ENCODE measurements around the gene SPPL2B.
"Not testable (repeated sequence)": the region's sequence is repeated elsewhere in the genome, so short reads cannot be mapped to it uniquely, and the experiment has no call there.

Gene SPPL2B

DNA sequence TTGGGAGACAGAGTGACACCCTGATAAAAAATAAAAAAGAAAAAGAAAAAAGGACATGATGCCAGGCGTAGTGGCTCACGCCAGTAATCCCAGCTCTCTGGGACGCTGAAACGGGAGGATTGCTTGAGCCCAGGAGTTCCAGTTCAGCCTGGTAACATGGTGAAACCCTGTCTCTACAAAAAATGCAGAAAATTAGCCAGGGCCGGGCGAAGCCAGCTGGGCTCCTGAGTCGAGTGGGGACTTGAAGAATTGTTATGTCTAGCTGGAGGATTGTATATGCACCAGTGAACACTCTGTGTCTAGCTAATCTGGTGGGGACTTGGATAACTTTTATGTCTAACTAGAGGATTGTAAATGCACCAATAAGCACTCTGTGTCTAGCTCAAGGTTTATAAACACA, 63.9 kb downstream of the SPPL2B start:
- Histone ChIP-seq H3K27me3 (ENCODE audit: low read depth) (no peaks in the 10 kb centered on the region), H3K9me3 (peaks cover 3% of the 10 kb centered on the region; the same call in 1 of the 2 replicates), H3K36me3 (replicated peaks) (no peaks in the 10 kb centered on the region), H3K4me3 (no peak overlapping the region), H3K4me1 (no peaks in the 10 kb centered on the region)
- no peak for DNase-seq (ENCODE audit: low spot score in 2 of 2)
- in situ Hi-C loops (cut with MboI; ENCODE audit: low sequenced_read_pairs): no loop called here

DNA sequence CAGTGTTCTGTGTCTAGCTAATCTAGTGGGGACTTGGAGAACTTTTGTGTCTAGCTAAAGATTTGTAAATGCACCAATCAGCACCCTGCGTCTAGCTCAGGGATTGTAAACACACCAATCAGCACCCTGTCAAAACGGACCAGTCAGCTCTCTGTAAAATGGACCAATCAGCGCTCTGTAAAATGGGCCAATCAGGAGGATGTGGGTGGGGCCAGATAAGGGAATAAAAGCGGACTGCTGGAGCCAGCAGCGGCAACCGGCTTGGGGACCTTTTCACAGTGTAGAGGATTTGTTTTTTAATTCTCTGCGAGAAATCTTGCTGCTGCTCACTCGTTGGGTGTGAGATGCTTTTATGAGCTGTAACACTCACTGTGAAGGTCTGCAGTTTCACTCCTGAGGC, 64.4 kb downstream of the SPPL2B start:
- H3K27me3 ChIP-seq (ENCODE audit: low read depth); H3K9me3 ChIP-seq; H3K4me3 ChIP-seq; in situ Hi-C loops (cut with MboI; ENCODE audit: low sequenced_read_pairs); H3K36me3 ChIP-seq (replicated peaks); H3K4me1 ChIP-seq: not testable (repeated sequence)
- DNase-seq (ENCODE audit: low spot score in 2 of 2): peak in 1 of 2 experiments; percentile 46

DNA sequence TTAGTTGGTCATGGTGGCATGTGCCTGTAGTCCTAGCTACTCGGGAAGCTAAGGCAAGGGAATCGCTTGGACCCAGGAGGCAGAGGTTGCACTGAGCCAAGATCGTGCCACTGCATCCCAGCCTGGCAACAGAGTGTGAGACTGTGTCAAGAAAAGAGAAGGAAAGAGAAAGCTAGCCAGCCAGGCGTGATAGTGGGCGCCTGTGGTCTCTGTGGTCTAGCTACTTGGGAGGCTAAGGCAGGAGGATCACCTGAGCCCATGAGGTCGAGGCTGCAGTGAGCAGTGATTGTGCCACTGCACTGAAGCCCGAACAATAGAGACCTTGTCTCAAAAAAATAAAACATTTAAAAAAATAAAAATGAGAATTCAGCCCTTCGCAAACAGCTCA, 65.6 kb downstream of the SPPL2B start:
- no peaks in the 10 kb centered on the region for H3K36me3 ChIP-seq (replicated peaks)
- peaks cover 3% of the 10 kb centered on the region; the same call in 1 of the 2 replicates for H3K9me3 ChIP-seq
- in situ Hi-C loops (cut with MboI; ENCODE audit: low sequenced_read_pairs): no loop called here
- no peaks in the 10 kb centered on the region for H3K4me1 ChIP-seq
- no peaks in the 10 kb centered on the region for H3K27me3 ChIP-seq (ENCODE audit: low read depth)
- DNase-seq (ENCODE audit: low spot score in 2 of 2): no peak
- H3K4me3 ChIP-seq: no peak overlapping the region

DNA sequence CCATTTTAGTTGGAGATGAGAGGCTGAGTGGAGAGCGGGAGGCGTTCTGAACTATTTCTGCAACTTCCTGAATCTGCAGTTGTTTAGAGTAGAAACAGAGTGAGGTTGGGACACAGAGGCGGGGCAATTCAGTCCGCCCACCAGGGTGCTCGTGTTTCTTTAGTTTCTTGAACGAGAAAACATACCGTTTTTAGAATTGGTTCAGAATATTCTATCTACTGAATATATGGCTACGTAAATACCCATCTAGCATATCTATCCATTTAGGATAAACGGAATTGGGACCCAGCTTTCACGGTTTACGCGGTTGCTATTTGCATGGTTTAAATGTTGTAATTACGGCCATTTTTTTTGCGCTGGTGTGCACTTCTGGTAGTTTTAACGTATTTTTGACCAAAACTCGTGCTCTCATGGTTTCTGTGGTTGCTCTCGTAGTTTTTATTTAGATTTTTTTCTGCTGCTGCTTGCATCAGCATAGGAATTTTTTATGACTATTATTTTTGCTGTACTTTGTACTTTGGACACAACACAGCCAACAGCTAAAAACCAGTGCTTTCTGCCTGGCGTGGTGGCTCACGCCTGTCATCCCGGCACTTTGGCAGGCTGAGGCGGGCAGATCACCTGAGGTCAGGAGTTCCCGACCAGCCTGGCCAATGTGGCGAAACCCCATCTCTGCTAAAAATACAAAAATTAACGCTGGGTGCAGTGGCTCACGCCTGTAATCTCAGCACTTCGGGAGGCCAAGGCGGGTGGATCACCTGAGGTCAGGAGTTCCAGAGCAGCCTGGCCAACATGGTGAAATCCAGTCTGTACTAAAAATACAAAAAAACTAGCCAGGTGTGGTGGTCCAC, 66.2 kb downstream of the SPPL2B start:
- H3K36me3 ChIP-seq (replicated peaks): no peaks in the 10 kb centered on the region
- H3K4me1 ChIP-seq: no peaks in the 10 kb centered on the region
- no peak overlapping the region for H3K4me3 ChIP-seq
- peaks cover 3% of the 10 kb centered on the region; the same call in 1 of the 2 replicates for H3K9me3 ChIP-seq
- in situ Hi-C loops (cut with MboI; ENCODE audit: low sequenced_read_pairs): no loop called here
- H3K27me3 ChIP-seq (ENCODE audit: low read depth): no peaks in the 10 kb centered on the region
- DNase-seq (ENCODE audit: low spot score in 2 of 2): no peak

DNA sequence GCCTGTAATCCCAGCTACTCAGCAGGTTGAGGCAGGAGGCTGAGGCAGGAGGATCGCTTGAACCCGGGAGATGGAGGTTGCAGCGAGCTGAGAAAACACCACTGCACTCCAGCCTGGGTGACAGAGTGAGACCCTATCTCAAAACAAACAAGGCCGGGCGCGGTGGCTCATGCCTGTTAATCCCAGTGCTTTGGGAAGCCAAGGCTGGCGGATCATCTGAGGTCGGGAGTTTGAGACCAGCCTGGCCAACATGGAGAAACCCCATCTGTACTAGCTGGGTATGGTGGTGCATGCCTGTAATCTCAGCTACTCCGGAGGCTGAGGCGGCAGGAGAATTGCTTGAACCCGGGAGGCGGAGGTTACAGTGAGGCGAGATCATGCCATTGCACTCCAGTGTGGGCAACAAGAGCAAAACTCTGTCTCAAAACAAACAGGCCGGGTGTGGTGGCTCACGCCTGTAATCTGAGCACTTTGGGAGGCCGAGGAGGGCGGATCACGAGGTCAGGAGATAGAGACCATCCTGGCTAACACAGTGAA, 66.9 kb downstream of the SPPL2B start:
- H3K36me3 ChIP-seq (replicated peaks); H3K27me3 ChIP-seq (ENCODE audit: low read depth); DNase-seq (ENCODE audit: low spot score in 2 of 2); in situ Hi-C loops (cut with MboI; ENCODE audit: low sequenced_read_pairs); H3K4me3 ChIP-seq; H3K9me3 ChIP-seq; H3K4me1 ChIP-seq: not testable (repeated sequence)

DNA sequence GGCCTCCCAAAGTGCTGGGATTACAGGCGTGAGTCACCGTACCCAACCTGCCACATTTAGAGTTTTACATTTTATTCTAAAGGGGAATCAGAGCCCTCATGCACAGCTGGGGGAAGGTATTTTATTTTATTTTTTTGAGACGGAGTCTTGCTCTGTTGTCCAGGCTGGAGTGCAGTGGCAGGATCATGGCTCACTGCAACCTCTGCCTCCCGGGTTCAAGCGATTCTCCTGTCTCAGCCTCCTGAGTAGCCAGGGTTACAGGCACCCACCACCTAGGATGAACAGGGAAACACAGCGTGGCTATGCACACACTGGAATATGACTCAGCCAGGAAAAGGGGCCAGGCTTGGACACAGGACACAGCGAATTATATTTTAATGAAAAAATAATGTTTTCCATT, 68.7 kb downstream of the SPPL2B start:
- in situ Hi-C loops (cut with MboI; ENCODE audit: low sequenced_read_pairs); H3K27me3 ChIP-seq (ENCODE audit: low read depth); H3K4me3 ChIP-seq; H3K9me3 ChIP-seq; H3K4me1 ChIP-seq; H3K36me3 ChIP-seq (replicated peaks); DNase-seq (ENCODE audit: low spot score in 2 of 2): not testable (repeated sequence)

DNA sequence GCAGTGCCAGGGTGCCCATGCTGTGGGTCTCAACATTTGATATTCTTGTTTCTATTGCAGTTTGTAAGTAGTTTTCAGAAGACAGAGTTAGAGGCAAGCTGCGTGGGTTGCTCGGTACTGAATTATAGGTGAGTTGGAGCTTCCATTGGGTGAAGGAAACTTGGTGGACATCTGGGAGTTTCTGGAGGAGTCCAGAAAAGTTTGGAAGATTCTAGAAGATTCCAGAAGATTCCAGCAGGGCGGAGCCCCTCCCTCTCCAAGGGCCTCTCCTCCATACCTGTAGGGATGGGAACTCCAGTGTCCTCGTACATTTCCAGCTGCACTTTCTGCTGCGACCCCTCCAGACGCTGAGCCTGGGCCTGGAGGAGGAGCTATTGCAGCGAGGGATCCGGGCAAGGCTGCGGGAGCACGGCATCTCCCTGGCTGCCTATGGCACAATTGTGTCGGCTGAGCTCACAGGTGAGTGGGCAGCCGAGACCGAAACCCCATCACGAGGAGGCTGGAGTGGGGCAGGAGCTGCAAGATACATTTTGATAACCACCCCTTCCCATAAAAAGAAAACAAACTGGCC, 70.3 kb downstream of the SPPL2B start:
- Histone ChIP-seq H3K36me3 (replicated peaks) (no peaks in the 10 kb centered on the region), H3K9me3 (no peaks in the 10 kb centered on the region), H3K4me1 (no peaks in the 10 kb centered on the region), H3K4me3 (no peak overlapping the region), H3K27me3 (ENCODE audit: low read depth) (no peaks in the 10 kb centered on the region)
- in situ Hi-C loops (cut with MboI; ENCODE audit: low sequenced_read_pairs): no loop called here
- DNase-seq (ENCODE audit: low spot score in 2 of 2): no peak

DNA sequence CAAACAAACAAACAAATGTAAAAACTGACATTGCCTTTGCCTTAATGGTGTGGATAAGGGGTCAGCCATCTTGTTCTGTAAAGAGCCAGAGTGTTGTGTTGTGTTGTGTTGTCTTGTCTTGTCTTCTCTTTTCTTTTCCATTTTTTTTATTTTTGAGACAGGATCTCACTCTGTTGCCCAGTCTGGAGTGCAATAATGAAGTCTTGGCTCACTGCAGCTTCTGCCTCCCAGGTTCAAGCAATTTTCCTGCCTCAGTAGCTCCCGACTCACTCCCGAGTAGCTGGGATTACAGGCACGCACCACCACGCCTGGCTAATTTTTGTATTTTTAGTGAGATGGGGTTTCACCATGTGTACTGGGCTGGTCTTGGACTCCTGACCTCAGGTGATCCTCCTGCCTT, 71.1 kb downstream of the SPPL2B start:
- in situ Hi-C loops (cut with MboI; ENCODE audit: low sequenced_read_pairs): no loop called here
- Histone ChIP-seq H3K4me3 (no peak overlapping the region), H3K9me3 (no peaks in the 10 kb centered on the region), H3K4me1 (no peaks in the 10 kb centered on the region), H3K27me3 (ENCODE audit: low read depth) (no peaks in the 10 kb centered on the region), H3K36me3 (replicated peaks) (no peaks in the 10 kb centered on the region)
- DNase-seq (ENCODE audit: low spot score in 2 of 2): no peak

Data from HAP-1 (cell line).